ENCODE data around the gene RIMS4. TPM values are rescaled to one million over a fixed set of nuclear protein-coding genes. Genes with fewer than 3 reads are reported as not detected.

Gene RIMS4
- total and polyA plus RNA-seq, 2 of the 13 experiments (the other 11 are each of a cell fraction or from before 2014, with no cell fraction given), result 0.01 to 0.07 TPM

- TF ChIP-seq GMEB1 (CRISPR knock-in tag; IDR thresholded peaks at IDR 0.05; ENCODE audit: borderline replicate concordance) (no peak), CSRNP1 (CRISPR knock-in tag; IDR thresholded peaks at IDR 0.05) (no peak), ZNF274 (CRISPR knock-in tag; IDR thresholded peaks at IDR 0.05) (no peak), HES4 (CRISPR knock-in tag; IDR thresholded peaks at IDR 0.05; ENCODE audit: borderline replicate concordance) (no peak), CC2D1A (CRISPR knock-in tag; IDR thresholded peaks at IDR 0.05) (no peak), EEA1 (CRISPR knock-in tag; IDR thresholded peaks at IDR 0.05; ENCODE audit: borderline replicate concordance) (no peak), THAP9 (CRISPR knock-in tag; IDR thresholded peaks at IDR 0.05; ENCODE audit: borderline replicate concordance) (no peak), HINFP (CRISPR knock-in tag; IDR thresholded peaks at IDR 0.05; ENCODE audit: low read depth) (no peak), MXD4 (CRISPR knock-in tag; IDR thresholded peaks at IDR 0.05) (no peak), PRDM15 (CRISPR knock-in tag; IDR thresholded peaks at IDR 0.05) (no peak), ZNF367 (CRISPR knock-in tag; IDR thresholded peaks at IDR 0.05; ENCODE audit: borderline replicate concordance) (no peak), NR2F6 (IDR thresholded peaks at IDR 0.05) (no peak), NR2F6 (CRISPR knock-in tag; IDR thresholded peaks at IDR 0.05) (0 out of 2 replicates have a peak, but pooled peaks have one; percentile 36), ZNF777 (CRISPR knock-in tag; IDR thresholded peaks at IDR 0.05) (0 out of 2 replicates have a peak, but pooled peaks have one; percentile 47), ZUFSP (CRISPR knock-in tag; IDR thresholded peaks at IDR 0.05; ENCODE audit: borderline replicate concordance) (no peak), BCL6 (CRISPR knock-in tag; IDR thresholded peaks at IDR 0.05) (0 out of 2 replicates have a peak, but pooled peaks have one; percentile 27), KLF13 (CRISPR knock-in tag; IDR thresholded peaks at IDR 0.05) (no peak)
These were observed 33.4 kb downstream of the RIMS4 start (continued) for GRCh38 chr20:44776980-44777379.
